Measurements from ENCODE around the gene TAGLN. TPM values are rescaled to one million over a fixed set of nuclear protein-coding genes. Genes with fewer than 3 reads are reported as not detected.

TAGLN gene
- total and polyA plus RNA-seq, 2 of the 8 experiments (the other 6 are each of a cell fraction or from before 2014, with no cell fraction given), result 140 to 300 TPM

DNA sequence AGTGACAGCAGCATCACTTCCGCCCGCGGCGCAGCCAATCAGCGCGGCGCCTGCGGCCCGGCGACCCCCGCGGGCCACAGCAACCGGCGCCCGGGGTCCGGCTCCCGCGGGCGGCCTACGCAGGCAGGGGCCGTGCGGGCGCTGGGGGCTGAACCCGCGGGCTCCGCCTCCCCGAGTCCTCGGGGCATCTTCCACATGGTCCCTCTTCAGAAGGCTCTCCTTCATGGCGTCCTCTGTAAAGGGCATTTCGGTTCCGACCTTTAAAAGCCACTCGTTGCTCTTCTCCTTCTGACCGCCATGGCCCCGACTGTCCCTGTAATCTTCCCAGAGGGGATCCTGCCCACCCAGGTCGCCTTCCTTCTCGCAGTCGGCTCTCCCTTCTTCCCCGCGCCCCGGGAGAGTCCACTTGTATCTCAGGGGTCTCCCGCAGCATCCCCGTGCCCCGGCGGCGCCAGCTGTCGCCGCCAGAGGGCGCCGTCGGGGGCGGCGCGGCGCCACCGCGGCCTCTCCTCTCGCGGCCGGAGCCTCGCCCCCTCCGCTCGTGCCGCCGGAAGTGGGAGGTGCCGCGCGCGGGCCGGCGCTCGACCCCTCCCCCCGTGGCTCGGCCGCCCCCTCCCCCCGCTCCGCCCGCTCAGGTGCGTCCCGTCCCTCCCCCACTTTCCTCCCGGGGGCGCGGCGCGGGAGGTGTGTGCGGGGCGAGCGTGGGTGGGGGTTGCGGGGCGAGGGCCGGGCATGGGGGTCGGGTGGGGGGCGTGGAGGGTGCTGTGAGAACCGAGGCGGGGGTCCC lies 33.1 kb downstream of the TAGLN start, which contains the start of gene RNF214 (continued):
- TF ChIP-seq TAF1 (IDR thresholded peaks at IDR 0.05; ENCODE audit: low read depth, low read length) (no peak; the same call in none of the 2 replicates), NANOG (IDR thresholded peaks at IDR 0.05; ENCODE audit: insufficient read depth, low read depth, low read length, poor library complexity, severe bottlenecking) (no peak), KDM5A (IDR thresholded peaks at IDR 0.05; ENCODE audit: low read length) (no peak), RBBP5 (IDR thresholded peaks at IDR 0.05; ENCODE audit: borderline replicate concordance, low read depth, low read length) (no peak), KDM1A (IDR thresholded peaks at IDR 0.05; ENCODE audit: borderline replicate concordance, low read length) (no peak), GABPA (IDR thresholded peaks at IDR 0.05; ENCODE audit: borderline replicate concordance, insufficient read depth, low read length) (no peak; the same call in 1 of the 2 replicates), MAX (IDR thresholded peaks at IDR 0.05) (0 out of 2 replicates have a peak, but pooled peaks have one; percentile 19)
